ENCODE measurements around the gene ACBD6.

ACBD6 gene

DNA sequence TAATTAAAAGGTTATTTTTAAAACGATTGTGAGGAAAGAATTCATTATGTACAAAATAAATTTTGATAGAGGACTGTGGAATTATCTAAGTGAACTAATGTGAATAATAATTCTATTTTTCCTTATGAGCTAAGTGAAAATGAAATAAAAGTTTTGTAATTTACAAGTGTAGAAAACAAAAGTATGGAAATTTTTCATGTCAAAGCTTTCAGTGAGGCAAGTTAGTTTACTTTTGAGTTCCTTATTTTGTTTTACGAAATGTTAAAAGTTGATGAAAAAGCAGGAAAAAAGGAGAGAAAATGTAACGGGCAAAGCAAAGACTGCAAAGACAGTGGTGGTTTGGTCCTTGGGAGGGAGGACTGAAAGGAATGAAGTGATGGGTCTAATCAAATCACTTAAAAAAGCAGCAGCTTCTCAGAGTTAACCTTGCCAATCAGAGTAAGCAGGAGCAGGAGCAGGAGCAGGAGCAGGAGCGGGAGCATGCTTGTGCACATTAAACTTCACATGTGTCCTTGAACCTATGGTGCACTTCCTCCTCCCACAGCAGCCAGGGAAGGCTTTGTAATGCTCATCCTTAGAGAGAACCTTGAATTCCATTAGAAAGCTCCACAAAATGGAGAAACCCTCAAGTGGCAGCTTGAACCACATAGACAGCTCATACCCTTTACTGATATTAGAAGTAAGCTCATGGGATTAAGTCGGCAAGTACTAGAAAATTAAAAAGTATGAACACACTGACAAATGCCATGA, 139.0 kb downstream of the ACBD6 start:
- no peak for DNase-seq

DNA sequence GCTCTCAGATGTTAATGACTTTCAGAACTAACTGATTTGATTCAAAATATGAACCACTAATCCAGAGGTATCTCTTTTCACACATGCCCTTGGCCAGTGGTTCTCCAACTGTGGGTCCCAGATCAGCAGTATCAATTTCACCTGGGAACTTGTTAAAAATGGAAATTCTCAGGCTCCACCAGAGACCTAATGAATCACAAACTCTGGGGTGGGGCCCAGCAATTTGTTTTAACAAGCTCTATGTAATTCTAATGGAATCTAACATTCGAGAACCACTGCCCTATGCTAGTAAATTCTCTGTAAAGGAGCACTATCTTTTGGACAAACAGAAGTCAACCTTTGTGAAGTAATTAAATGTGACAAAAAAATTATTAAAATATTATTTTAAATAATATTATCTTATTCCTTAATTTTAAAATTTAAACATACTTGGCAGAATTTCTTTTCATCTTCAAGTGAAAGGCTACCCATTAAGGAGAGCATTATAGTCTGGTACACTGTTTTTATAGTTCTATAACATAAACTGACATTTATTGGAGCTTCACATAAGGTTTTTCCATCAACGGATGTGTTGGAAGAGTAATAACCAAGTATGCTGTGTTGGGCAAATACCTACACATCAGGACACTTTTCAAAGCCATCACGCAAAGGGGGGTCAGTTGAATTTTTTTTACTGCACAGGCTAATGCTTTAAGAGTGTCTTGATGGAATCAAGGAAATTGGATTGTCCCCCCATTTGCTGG, 141.9 kb downstream of the ACBD6 start:
- no peak for DNase-seq

DNA sequence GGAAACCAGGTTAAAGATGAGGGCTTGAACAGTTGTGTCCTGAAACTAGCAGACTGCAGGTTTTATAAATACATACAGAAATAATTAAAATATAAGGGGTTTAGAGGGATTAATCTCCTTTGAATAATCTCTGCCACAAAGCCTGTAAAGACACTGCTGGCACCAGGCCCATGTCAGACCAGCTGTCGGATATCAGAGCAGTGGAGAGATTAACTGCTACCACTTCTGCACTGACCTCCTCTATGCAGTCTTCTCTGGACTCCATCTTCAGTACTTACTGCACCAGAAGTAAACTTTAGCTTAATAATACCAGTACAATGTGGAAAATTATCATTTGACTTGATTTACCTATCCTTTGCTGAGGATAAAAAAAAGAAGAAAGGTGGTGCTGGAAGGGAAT, 143.7 kb downstream of the ACBD6 start:
- DNase-seq, result no peak

DNA sequence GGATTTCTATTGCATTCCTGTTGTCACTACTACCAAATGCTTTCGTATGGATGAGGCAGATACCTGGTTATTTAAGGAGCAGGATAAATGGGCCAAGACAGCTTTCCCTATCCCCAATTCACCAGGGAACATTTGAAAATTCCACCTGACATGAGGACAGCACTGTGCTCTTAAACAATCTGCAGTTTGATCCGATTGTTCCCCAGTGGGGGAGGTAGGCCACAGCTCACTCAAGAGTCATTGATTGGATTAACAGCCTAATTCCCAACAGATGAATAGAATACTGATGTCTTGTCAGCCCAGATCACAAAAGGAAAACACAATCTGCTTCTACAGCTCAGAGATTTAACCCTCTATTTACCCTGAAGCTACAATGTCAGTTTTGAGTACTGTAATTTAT, 148.4 kb downstream of the ACBD6 start:
- DNase-seq, result no peak

DNA sequence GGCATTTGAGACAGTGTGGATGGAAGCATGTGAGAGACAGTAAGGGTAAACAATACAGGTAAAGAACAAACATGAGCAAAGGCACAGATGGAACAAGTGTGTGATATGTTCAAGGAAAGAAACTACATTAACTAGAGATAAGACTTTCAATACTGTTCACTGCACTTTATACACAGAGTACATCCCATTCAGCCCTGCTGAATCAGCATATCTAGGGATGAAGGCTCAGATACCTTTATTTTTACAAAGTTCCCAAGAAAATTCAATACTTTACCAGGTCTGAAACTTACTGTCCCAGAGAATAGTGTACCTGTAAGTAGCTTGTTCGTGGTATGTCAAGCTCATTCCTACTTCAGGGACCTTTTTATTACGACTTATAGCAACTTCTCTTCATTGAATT, 149.8 kb downstream of the ACBD6 start:
- DNase-seq, result no peak

DNA sequence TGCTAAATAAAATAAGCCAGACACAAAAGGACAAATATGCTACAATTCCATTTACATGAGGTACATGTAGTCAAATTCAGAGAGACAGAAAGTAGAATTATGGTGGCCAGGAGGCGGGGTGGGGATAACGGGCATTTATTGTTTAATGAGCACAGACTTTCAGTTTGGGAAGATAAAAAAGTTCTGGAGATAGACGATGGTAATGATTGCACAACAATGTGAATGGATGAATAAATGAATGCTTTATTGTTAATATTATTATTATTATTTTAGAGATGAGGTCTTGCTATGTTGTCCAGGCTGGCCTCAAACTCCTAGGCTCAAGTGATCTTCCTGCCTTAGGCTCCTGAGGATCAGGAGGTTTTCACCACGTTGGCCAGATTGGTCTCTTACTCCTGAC, 150.4 kb downstream of the ACBD6 start:
- DNase-seq, result no peak

DNA sequence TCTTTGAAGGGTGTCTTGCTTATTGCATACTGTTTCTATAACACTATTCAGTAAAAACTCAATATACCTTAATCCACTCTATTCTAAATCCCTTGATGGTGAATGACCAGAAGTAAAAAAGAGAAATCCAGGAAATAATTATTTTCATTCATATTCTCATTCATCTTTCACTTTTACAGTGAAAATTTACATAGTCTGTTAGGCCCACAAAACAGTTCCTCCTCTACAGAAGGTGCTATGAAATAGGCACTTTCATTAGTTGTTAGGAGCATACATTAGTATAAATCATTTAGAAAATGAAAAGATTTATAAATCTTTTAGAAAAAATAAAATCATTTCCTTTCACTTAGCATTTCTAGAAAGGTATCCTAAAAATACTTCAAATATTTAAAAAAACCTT, 157.2 kb downstream of the ACBD6 start:
- no peak for DNase-seq

DNA sequence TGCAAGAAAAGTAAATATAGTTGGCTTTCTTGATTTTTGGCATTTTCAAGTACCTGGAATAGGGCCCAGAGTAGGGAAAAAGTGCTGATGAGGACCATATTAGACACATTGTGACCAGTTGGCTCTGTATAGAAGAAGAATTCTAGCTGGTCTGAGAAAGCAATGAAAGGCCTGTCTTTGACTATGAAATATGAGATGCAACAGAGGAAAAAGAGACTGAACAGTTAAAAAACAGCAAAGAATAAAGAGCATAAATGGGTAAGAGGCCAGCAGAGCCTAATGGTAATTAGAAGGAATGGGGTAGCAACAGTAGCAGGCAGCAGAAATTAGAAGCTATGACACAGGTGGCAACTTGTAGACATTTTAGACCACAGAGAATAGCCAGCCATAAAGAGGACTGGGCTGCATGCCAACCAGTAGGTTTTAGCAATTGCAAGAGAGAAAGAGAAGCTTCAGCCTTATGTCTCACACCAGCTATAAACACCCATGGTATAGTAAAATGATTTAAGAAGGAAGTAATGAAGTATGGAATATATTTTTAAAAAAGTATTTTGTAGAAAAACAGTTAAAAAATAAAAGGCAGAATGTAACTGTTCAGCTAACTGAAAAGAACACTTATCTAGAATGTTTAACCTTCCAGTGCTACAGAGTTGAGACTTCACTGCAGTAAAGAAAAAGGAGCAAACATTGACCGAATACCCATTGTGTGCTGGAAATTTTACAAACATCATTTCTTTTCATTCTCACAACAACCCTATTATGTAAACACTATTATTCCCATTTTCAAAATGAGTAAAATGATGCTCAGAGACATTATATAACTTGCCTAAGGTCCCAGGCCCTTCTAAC, 158.2 kb downstream of the ACBD6 start:
- DNase-seq, result no peak

DNA sequence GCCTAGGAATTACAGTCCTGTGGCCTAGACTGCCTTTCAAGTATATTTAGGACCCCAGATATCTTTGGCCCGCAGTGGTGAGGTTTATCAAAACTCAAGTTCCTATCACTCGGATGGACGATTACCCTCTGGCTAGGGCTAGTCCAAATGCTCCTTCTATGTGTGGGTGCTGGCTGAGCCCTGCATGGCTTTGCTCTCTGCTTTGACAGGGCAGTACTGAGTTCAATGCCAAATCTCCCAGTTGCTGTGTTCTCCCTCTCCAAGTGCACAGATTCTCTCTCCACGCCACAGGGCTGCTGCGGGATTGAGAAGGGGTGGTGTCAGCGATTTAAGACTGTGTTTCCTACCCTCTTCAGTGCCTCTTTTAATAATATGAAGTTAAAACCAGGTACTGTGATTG, 175.3 kb downstream of the ACBD6 start:
- DNase-seq, result no peak

DNA sequence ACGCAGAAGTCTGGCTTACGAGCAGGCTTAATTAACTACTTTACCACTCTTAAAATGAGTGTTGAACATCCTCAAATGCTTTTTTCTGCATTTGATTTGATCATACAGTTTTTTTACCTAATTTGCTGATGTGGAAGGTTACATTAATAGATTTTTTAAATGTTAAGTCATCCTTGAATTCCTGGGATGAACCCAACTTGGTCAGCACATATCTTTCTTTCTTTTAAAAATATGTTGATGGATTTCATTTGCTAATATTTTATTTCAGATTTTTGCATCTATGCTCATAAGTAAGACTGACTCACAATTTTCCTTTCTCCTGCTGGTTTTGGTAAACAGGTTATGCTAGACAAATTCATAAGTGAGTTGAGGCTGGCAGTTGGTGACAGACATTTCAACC, 189.5 kb downstream of the ACBD6 start:
- no peak for DNase-seq

DNA sequence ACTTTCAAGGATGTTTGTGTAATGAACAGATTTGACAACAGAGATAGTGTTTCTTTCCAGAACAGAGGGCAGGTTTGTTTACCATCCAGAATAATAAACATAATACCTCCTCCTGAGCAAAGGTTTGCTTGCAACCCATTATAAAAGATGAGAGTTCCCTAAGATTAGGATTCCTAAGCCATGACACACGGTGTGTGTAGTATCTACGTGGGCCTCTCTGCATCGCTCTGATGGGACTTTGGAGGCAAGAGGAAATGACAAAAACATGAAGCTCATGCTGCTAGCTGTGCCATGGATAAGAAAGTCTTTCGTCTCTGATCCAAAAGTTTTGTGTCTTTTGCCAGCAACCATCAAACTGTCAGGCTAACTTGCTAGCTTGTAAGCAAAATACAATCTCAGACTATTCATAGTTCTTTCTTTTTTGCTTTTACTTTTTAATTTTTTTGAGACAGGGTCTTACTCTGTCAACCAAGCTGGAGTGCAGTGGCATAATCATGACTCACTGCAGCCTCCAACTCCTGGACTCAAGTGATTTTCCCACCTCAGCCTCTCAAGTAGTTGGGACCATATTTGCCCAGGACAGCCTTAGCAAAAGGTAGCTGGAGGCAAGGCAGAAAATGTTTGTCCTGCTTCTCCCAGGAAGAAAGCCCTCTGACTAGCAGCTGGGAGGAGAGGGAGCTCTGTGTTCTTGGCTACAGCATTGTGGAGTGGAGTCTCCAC, 191.2 kb downstream of the ACBD6 start:
- DNase-seq, result no peak

DNA sequence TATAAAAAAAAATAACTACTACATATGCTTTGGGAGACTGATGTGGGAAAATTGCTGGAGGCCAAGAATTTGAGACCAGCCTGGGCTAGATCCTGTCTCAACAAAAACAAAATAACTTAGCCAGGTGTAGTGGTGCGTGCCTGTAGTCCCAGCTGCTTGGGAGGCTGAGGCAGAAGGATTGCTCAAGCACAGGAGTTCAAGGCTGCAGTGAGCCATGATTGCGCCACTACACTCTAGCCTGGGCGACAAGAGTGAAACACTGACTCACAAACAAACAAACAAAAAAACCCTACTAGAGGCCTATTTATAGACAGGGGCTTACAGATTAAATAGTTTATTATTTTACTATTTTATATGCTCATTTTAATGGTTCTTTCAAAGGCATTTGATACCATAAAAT, 192.3 kb downstream of the ACBD6 start:
- DNase-seq, result no peak

DNA sequence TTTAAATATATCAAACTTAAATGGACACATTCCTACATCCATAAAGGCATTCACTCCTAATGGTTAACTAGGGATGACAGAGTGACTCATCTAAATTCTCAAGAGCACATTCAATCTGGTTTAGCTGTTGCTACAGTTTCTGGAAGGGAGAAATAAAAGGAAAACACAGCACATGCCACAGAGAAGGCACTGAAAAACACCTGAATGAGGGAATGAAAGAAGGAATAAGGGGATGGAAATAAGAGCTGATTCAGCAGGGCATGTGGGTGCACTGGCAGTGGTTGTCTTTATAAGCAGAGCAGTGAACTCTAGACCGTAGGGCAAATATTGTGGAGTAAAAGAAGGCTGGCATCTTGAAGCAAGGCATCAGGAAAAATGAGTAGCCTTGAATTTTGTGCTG, 193.0 kb downstream of the ACBD6 start:
- DNase-seq, result no peak

DNA sequence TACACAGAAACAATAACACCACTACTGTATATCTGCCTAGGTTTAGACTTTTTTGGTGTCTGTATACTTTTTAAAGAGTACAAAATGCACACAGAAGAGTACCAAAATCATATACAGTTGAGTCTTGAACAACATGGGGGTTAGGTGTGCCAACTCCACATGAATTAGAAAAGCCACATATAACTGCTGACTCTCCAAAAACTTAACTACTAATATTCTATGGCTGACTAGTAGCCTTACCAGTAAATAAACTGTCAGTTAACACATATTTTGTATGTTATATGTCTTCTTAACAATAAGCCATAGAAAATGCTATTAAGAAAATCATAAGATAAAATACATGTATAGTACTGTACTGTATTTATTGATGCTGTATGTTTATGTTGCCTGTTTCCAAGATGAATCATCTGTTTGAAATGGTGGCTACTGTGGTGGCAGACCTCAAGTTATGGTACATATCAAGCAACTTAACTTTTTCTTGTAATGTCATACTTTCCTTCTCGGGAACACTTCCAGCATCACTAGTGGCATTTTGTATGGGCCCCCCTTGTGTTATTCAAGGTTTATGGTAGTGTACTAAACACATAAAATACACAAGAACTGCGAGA, 201.1 kb downstream of the ACBD6 start:
- DNase-seq, result no peak

DNA sequence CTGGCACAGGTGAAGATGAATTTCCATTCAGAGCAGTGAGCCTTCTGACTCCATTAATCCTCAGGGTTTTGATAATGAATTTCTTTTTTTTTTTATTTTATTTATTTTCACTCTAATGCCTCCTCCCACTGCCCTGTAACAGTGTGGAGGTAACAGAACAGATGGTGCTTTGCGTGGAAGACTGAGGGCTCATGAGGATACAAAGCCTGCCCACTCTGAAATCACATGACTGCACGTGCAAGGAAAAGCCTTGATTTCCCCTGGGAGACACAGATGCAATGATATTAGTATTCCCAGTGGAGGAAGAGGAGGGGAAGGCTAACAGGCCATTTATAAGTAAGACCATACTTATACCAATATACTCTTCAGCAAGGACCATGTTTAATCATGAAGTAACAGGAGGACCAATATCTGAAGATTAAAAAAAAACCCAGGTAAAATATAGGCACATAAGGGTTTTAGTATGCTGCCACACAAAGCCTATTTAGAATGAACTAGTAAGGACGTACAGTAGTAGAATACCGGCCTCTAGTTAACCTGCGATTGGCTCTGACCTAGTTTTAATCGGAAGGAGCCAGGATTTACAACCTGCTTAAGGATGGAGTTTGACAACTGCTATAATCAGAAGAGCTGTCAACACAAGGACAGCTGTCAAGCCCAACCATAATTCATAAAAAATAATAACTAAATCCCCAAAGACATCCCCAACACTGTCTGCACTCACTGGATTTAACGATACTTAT, 202.7 kb downstream of the ACBD6 start:
- DNase-seq, result no peak

DNA sequence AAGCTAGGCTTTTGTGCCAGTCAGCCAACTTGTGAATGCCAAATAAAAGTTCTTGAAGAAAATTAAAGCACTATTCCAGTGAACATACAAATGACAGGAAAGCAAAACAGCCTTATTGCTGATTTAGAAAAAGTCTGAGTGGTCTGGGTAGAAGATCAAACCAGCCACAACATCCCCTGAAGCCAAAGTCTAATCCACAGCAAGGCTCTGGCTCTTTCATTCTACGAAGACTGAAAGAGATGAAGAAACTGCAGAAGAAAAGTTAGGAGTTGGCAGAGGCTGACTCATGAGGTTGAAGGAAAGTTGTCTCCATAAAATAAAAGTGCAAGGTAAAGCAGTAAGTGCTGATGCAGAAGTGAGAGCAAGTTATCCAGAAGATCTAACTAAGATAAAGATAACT, 206.4 kb downstream of the ACBD6 start:
- no peak for DNase-seq

DNA sequence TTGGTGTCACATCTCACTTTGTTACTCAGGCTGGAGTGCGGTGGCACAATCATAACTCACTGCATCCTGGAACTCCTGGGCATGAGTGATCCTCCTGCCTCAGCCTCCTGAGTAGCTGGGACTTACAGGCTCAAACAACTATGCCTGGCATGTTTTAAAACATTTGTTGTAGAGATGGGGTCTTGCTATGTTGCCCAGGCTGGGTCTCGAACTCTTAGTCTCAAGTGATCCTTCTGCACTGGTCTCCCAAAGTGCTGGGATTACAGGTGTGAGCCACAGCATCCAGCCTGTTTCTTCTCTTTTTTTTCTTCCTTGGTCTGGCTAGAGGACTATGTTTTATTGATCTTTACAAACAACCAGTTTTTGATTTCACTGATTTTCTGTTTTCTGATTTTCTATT, 207.7 kb downstream of the ACBD6 start:
- no peak for DNase-seq

DNA sequence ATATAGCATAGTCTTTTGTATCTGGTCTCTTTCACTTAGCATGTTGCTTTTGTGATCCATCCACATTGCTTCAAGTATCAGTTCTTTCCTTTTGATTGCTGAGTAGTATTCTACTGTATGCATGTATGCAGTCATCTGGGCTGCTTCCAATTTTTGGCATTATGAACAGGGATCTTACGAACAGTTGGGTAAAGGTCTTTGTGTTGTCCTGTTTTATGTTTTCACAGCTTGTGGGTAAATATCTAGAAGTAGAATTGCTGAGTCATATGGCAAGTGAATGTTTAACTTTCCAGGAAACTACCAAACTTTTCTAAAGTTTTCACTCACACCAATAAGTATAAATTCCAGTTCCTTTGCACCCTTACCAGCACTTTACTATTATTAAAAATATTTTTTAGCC, 211.4 kb downstream of the ACBD6 start:
- no peak for DNase-seq

DNA sequence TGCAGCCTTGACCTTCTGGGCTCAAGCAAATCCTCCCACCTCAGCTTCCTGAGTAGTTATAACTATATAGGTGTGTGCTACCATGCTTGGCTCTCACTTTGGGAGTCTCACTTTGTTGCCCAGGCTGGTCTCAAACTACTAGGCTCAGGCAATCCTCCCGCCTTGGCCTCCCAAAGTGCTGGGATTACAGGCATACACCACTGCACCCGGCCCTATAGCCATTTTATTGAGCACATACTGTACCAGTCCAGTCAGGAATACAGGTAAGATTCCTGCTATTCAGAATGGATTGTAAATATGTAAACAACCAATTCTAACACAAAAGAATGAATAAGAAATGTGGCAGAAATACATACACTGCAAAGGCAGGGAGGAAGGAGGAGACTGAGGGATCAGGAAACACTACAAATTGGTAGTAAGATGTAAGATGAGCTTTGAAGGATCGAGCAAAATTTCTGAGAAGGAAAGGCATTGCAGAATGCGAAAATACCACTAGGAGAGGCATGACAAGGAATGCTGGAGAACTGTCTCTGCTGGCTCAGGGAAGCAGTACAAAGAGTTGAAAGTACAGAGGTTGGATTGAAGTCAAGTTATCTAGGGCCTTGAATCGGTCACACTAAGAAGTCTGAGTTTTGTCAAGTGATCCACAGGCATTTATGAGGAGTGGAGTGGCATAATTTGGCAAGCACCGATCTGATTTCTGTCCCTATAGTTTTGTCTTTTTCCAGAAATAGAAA, 211.9 kb downstream of the ACBD6 start:
- DNase-seq, result no peak

DNA sequence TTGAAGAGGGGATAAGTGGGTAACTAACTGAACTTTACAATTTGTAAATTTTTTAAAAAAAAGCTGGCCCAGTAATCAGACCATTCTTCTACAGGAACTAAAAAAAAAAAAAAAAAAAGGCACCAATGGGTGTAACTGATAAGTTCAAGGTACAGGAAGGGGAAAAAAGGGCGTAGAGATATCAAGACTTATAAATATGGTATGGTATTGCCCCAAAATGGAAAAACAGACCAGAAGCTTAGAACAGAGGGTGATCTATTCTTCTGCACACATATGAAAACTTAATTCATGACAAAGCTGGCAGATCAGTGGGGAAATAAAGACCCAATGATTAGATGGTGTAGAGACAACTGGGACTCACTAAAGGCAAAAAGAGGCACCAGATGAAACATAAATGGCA, 213.4 kb downstream of the ACBD6 start:
- DNase-seq, result no peak

Data from CD4-positive, alpha-beta T cell treated with Interleukin-4 for 4 hours (primary cell).